ENCODE measurements around the gene NRTN.

DNA sequence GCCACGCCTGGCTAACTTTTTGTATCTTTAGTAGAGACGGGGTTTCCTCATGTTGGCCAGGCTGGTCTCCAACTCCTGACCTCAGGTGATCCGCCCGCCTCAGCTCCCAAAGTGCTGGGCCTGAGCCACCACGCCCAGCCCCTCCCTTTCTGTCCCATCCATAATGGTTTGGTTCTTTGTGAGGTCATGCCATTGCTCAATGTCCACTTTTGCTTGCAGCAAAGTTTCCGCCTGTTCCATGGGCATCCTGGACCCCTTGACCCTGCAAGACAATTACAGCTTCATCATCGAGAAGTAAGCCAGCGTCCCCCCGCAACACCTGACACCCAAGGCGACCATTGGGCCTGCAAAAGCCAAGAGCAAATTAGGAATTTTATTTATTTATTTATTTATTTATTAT lies 36.9 kb upstream of the NRTN start:
- no peak for TF ChIP-seq DPF2 (CRISPR knock-in tag; IDR thresholded peaks at IDR 0.05; ENCODE audit: borderline replicate concordance, low read depth)
- no peak for TF ChIP-seq SKIL (CRISPR knock-in tag; IDR thresholded peaks at IDR 0.05; ENCODE audit: borderline replicate concordance)
- TF ChIP-seq, protein P1, sequence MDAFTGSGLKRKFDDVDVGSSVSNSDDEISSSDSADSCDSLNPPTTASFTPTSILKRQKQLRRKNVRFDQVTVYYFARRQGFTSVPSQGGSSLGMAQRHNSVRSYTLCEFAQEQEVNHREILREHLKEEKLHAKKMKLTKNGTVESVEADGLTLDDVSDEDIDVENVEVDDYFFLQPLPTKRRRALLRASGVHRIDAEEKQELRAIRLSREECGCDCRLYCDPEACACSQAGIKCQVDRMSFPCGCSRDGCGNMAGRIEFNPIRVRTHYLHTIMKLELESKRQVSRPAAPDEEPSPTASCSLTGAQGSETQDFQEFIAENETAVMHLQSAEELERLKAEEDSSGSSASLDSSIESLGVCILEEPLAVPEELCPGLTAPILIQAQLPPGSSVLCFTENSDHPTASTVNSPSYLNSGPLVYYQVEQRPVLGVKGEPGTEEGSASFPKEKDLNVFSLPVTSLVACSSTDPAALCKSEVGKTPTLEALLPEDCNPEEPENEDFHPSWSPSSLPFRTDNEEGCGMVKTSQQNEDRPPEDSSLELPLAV (CRISPR knock-in tag; conservative IDR thresholded peaks at IDR 0.05; ENCODE audit: low read depth), result no peak
- TF ChIP-seq ETV5 (CRISPR knock-in tag; IDR thresholded peaks at IDR 0.05; ENCODE audit: borderline replicate concordance), result no peak
